ENCODE results near the gene RDH11. TPM values are rescaled to one million over a fixed set of nuclear protein-coding genes. Genes with fewer than 3 reads are reported as not detected.
"Not testable (repeated sequence)": the region's sequence is repeated elsewhere in the genome, so short reads cannot be mapped to it uniquely, and the experiment has no call there.

RDH11 gene
- total RNA-seq, 1 donor from 2014 or later, result 78.2 TPM

DNA sequence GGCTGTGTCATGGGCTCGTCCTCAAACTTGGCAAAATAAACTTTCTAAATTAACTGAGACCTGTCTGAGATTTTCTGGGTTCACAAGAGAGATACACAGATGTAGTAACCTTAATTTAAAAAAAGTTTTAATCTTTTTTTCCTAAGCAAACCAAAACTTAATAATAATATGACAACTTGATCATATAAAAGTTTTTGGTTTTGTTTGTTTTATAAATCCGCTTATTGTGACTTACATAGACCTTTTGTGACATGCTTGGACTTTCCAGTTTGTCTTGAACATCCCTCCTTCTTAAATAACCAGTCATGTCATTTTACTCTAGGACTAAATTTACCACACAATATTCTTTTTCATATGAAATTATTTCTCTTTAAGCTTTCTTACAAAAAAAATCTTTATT, 14.6 kb upstream of the RDH11 start:
- TF ChIP-seq, protein P1, sequence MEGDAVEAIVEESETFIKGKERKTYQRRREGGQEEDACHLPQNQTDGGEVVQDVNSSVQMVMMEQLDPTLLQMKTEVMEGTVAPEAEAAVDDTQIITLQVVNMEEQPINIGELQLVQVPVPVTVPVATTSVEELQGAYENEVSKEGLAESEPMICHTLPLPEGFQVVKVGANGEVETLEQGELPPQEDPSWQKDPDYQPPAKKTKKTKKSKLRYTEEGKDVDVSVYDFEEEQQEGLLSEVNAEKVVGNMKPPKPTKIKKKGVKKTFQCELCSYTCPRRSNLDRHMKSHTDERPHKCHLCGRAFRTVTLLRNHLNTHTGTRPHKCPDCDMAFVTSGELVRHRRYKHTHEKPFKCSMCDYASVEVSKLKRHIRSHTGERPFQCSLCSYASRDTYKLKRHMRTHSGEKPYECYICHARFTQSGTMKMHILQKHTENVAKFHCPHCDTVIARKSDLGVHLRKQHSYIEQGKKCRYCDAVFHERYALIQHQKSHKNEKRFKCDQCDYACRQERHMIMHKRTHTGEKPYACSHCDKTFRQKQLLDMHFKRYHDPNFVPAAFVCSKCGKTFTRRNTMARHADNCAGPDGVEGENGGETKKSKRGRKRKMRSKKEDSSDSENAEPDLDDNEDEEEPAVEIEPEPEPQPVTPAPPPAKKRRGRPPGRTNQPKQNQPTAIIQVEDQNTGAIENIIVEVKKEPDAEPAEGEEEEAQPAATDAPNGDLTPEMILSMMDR (IDR thresholded peaks at IDR 0.05; ENCODE audit: insufficient read depth, low read length, poor library complexity, severe bottlenecking), result no peak
- H3K4me3 ChIP-seq (ENCODE audit: low read depth, low read length), result no peak overlapping the region
- no peaks in the 10 kb centered on the region for H3K36me3 ChIP-seq (ENCODE audit: control insufficient read depth, insufficient read depth, low read length)
- no peak for DNase-seq (ENCODE audit: low read depth)
- no peaks in the 10 kb centered on the region for H3K27me3 ChIP-seq (ENCODE audit: control insufficient read depth, insufficient read depth, low read length)

DNA sequence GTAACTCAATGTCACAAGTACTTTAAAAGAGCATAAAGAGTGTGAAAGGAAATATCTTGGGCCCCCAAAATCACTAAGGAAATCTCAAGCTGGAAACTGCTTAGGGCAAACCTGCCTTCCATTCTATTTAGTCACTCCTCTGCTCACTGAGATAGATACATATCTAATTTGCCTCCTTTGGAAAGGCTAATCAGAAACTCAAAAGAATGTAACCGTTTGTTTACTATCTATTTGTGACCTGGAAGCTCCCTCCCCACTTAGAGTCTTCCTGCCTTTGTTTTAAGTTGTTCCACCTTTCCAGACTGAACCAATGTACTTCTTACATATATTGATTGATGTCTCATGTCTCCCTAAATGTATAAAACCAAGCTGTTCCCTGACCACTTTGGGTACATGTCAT, 14.2 kb upstream of the RDH11 start:
- not testable (repeated sequence) for H3K27me3 ChIP-seq (ENCODE audit: control insufficient read depth, insufficient read depth, low read length); H3K36me3 ChIP-seq (ENCODE audit: control insufficient read depth, insufficient read depth, low read length); DNase-seq (ENCODE audit: low read depth); H3K4me3 ChIP-seq (ENCODE audit: low read depth, low read length)

DNA sequence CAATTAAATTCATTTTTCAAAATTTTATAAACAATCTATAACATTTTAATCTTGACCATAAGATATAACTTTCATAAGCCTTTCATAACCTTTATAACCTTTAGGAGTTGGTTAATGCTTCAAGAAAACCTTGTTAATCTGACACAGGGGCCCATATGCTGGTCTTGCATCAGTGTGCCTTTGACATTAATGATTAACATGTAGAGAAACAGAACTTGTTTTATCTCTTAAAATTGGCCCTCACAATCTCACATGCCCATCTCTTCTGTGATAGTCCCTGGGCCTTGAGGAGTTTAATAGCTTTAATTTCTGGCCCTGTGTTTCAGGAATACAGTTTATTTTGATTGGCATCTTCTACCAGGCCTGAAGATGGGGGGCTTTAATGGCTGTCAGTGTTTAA, 13.8 kb upstream of the RDH11 start:
- not testable (repeated sequence) for DNase-seq (ENCODE audit: low read depth); H3K27me3 ChIP-seq (ENCODE audit: control insufficient read depth, insufficient read depth, low read length); H3K4me3 ChIP-seq (ENCODE audit: low read depth, low read length); H3K36me3 ChIP-seq (ENCODE audit: control insufficient read depth, insufficient read depth, low read length)

DNA sequence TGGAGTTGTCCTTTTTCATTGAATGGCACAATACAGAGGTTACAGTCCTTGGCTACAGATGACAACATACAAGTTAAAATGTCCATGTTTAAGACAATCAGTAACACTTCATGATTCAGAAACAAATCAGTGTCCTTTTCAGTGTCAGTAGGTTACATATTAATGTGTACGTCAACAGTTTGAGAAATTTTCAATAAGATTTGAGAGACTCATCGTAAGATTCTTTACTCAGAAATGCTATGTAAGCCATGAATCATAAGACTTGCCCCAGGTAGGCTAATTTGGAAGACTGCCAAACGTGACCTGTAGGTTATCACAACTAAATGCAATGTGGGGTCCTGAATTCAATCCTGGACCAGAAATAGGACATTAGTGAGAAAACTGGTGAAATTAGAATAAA, 9.6 kb upstream of the RDH11 start:
- Histone ChIP-seq H3K4me3 (ENCODE audit: low read depth, low read length) (no peak overlapping the region), H3K27me3 (ENCODE audit: control insufficient read depth, insufficient read depth, low read length) (no peaks in the 10 kb centered on the region), H3K36me3 (ENCODE audit: control insufficient read depth, insufficient read depth, low read length) (no peaks in the 10 kb centered on the region)
- DNase-seq (ENCODE audit: low read depth), result no peak
- TF ChIP-seq, protein P1 (IDR thresholded peaks at IDR 0.05; ENCODE audit: insufficient read depth, low read length, poor library complexity, severe bottlenecking), result no peak

DNA sequence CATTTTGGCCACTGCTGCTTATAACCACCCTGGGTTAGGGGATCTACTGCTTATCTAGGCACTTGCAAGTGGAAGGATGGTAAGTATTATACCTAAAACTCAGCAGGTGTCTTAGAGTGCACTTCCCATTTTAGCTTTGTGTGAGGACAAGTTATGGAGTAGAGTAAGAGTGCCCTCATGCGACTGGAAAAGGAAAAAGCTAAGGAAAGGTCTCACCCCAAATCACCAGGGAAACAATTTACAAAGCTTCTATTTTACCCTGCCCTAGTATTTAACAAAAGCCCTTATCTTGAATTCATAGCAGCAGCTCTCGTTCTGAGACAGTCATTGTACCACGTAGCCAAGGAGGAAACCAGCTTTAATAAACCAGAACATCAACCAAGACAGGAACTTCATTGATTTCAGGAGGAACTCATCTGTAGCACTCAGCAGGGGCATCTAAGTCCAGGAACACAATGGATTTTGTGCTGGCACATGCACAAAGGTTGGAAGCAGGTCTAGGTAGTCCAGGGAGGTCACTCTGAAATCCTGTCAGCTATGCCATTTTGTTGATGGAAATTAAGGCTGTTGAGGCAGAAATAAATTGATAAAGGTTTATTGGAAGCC, 9.0 kb upstream of the RDH11 start:
- Histone ChIP-seq H3K4me3 (ENCODE audit: low read depth, low read length) (no peak overlapping the region), H3K36me3 (ENCODE audit: control insufficient read depth, insufficient read depth, low read length) (no peaks in the 10 kb centered on the region), H3K27me3 (ENCODE audit: control insufficient read depth, insufficient read depth, low read length) (no peaks in the 10 kb centered on the region)
- no peak for DNase-seq (ENCODE audit: low read depth)
- TF ChIP-seq, protein P1 (IDR thresholded peaks at IDR 0.05; ENCODE audit: insufficient read depth, low read length, poor library complexity, severe bottlenecking), result peak; percentile 69

DNA sequence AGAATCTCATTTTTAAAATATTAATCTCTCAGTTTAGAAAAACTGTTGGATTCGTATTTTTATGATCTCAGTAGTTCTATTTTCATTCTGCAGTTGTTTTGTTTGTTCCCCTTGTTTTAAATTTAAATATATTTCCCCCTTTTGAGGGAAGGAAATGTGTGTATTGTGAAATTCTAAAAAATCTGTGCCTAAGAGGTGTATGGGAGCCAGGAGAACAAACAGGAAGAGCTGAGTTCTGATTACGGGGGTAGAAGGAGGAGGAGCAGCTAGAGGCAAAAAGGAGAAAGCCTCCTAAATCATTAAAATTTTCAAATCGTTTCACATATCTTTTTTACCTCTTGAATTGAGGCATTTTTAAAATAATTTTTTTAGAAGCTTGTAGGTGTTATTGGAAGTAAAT, 8.4 kb upstream of the RDH11 start:
- DNase-seq (ENCODE audit: low read depth), result no peak
- Histone ChIP-seq H3K36me3 (ENCODE audit: control insufficient read depth, insufficient read depth, low read length) (no peaks in the 10 kb centered on the region), H3K27me3 (ENCODE audit: control insufficient read depth, insufficient read depth, low read length) (no peaks in the 10 kb centered on the region), H3K4me3 (ENCODE audit: low read depth, low read length) (no peak overlapping the region)
- TF ChIP-seq, protein P1 (IDR thresholded peaks at IDR 0.05; ENCODE audit: insufficient read depth, low read length, poor library complexity, severe bottlenecking), result no peak

DNA sequence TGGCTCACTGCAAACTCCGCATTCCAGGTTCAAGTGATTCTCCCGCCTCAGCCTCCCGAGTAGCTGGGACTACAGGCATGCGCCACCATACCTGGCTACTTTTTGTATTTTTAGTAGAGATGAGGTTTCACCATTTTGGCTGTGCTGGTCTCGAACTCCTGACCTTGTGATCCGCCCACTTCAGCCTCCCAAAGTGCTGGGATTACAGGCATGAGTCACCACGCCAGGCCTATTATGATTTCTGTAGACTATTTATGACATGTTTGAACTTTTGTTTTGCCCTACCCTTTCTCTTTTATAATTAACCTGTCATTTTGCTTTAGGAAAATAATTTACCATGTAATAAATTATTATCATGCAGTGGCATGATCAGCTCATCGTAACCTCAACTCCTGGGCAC, 5.9 kb upstream of the RDH11 start, which contains the start of gene RDH12:
Gene RDH12, plus strand, starts transcription at position 395 of the 400 bp plus-strand sequence. CDS start 20,757 bp downstream, outside the sequence.
- DNase-seq (ENCODE audit: low read depth); H3K4me3 ChIP-seq (ENCODE audit: low read depth, low read length); H3K27me3 ChIP-seq (ENCODE audit: control insufficient read depth, insufficient read depth, low read length); H3K36me3 ChIP-seq (ENCODE audit: control insufficient read depth, insufficient read depth, low read length): not testable (repeated sequence)

Measured in kidney epithelial cell (primary cell).